GM12801 (cell line): ENCODE measurements around the gene GRIK3.

Source experiments
- CTCF ChIP-seq: IDR thresholded peaks from one replicate; pipeline ENCODE4 v1.5.1; 2011; ENCODE audit warnings: control low read depth; ENCODE audit not compliant: insufficient read length; ENCODE audit errors: extremely low read depth

Gene GRIK3

GRCh38 chr1:36794460-36794859 is 239.9 kb downstream of the GRIK3 start:
- no peak for TF ChIP-seq CTCF

GRCh38 chr1:36793452-36793851 is 240.9 kb downstream of the GRIK3 start:
- TF ChIP-seq CTCF: no peak

GRCh38 chr1:36792292-36792691 is 242.0 kb downstream of the GRIK3 start:
- TF ChIP-seq CTCF: no peak

- TF ChIP-seq CTCF: no peak
Observed at GRCh38 chr1:36790191-36790590, 244.1 kb downstream of the GRIK3 start.

- no peak for TF ChIP-seq CTCF
Observed at GRCh38 chr1:36789535-36789934, 244.8 kb downstream of the GRIK3 start.

- no peak for TF ChIP-seq CTCF
Observed at GRCh38 chr1:36787312-36787913, 246.9 kb downstream of the GRIK3 start.

- no peak for TF ChIP-seq CTCF
Observed at GRCh38 chr1:36786425-36786824, 247.9 kb downstream of the GRIK3 start.
